ENCODE measurements around the gene SLC39A11.

DNA sequence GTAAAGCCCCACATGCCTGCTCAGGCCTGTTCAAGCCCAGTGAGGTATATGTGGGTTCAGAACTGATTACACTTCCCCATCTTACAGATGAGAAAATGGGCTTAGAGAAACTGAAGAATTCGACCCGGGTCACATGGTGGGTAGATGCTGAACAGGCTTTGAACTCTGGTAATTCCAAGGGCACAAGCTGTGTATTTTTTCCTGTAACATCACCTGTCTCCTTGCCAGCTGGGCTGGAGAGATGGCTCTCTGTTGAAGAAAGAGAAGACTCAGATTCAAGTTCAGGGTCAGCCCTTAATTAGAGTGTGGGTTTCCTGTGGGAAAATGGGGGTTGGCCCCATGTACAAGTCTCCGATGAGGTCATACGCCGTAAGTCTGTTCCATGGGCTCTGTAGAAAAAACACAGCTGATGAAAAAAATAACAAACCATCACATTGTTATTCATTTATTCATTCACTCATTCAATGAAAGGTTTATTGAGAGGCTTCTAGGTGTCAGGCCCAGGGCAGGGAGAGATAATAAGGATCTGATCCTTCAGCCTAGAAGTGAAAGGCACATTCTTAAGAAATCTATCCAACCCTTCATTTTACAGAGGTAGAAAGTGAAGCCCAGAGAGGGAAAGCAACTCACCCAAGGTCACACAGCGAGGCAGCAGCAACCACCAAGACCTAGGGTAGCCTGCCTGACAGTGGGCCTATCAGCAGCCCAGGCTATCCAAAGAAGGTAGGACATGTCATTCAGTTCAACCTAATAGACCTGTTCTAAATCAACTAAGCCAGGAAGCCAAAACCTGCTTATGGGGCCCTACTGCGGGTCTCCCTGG, 488.9 kb downstream of the SLC39A11 start:
- TF ChIP-seq POLR2A (IDR thresholded peaks at IDR 0.05; ENCODE audit: insufficient read depth in 1 of 2, low read depth in 2 of 2, low read length in 2 of 2) (no peak), KLF12 (CRISPR knock-in tag; IDR thresholded peaks at IDR 0.05; ENCODE audit: borderline replicate concordance) (no peak), ESRRA (CRISPR knock-in tag; IDR thresholded peaks at IDR 0.05; ENCODE audit: low read depth) (no peak), SALL2 (CRISPR knock-in tag; IDR thresholded peaks at IDR 0.05) (no peak), CENPBD1 (CRISPR knock-in tag; IDR thresholded peaks at IDR 0.05; ENCODE audit: borderline replicate concordance, low read depth) (no peak), ATF6 (CRISPR knock-in tag; conservative IDR thresholded peaks at IDR 0.05) (no peak), MAX (IDR thresholded peaks at IDR 0.05) (no peak), EZH2 (conservative IDR thresholded peaks at IDR 0.05; ENCODE audit: low read depth, low read length) (no peak), CREB1 (IDR thresholded peaks at IDR 0.05) (no peak), CREB1 (CRISPR knock-in tag; IDR thresholded peaks at IDR 0.05) (no peak)
- TF ChIP-seq, protein P1, sequence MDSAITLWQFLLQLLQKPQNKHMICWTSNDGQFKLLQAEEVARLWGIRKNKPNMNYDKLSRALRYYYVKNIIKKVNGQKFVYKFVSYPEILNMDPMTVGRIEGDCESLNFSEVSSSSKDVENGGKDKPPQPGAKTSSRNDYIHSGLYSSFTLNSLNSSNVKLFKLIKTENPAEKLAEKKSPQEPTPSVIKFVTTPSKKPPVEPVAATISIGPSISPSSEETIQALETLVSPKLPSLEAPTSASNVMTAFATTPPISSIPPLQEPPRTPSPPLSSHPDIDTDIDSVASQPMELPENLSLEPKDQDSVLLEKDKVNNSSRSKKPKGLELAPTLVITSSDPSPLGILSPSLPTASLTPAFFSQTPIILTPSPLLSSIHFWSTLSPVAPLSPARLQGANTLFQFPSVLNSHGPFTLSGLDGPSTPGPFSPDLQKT (CRISPR knock-in tag; IDR thresholded peaks at IDR 0.05; ENCODE audit: borderline replicate concordance), result no peak
- TF ChIP-seq, protein P2, sequence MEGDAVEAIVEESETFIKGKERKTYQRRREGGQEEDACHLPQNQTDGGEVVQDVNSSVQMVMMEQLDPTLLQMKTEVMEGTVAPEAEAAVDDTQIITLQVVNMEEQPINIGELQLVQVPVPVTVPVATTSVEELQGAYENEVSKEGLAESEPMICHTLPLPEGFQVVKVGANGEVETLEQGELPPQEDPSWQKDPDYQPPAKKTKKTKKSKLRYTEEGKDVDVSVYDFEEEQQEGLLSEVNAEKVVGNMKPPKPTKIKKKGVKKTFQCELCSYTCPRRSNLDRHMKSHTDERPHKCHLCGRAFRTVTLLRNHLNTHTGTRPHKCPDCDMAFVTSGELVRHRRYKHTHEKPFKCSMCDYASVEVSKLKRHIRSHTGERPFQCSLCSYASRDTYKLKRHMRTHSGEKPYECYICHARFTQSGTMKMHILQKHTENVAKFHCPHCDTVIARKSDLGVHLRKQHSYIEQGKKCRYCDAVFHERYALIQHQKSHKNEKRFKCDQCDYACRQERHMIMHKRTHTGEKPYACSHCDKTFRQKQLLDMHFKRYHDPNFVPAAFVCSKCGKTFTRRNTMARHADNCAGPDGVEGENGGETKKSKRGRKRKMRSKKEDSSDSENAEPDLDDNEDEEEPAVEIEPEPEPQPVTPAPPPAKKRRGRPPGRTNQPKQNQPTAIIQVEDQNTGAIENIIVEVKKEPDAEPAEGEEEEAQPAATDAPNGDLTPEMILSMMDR (CRISPR knock-in tag; IDR thresholded peaks at IDR 0.05), result no peak

Measured in HepG2 (cell line).